GM19455 (cell line): ENCODE results near the gene SORCS1.

Experiments
- ATAC-seq: cut with Tn5 transposase; IDR thresholded peaks from one replicate; pipeline ENCODE4 v1.9.1; 2021; ENCODE audit not compliant: unreplicated experiment

SORCS1 gene

DNA sequence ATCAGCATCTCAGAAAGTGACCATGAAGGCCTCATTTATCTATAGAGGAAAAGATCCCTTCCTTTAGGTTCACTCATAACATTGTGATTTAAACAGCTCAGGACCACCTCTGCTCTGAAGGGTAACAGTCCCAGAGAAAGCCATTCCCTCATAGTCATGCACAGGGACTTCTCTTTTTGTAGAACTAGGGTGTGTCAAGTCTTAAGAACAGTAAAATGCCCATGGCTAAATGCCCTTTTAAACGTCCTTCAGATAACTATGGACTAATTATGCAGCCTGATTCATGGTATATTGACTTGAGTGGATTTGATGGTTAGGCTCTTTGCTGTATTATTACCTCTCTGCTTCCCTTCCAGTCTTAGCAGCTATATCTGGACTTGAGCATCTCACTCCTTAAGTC, 337.8 kb downstream of the SORCS1 start:
- no peak for ATAC-seq

DNA sequence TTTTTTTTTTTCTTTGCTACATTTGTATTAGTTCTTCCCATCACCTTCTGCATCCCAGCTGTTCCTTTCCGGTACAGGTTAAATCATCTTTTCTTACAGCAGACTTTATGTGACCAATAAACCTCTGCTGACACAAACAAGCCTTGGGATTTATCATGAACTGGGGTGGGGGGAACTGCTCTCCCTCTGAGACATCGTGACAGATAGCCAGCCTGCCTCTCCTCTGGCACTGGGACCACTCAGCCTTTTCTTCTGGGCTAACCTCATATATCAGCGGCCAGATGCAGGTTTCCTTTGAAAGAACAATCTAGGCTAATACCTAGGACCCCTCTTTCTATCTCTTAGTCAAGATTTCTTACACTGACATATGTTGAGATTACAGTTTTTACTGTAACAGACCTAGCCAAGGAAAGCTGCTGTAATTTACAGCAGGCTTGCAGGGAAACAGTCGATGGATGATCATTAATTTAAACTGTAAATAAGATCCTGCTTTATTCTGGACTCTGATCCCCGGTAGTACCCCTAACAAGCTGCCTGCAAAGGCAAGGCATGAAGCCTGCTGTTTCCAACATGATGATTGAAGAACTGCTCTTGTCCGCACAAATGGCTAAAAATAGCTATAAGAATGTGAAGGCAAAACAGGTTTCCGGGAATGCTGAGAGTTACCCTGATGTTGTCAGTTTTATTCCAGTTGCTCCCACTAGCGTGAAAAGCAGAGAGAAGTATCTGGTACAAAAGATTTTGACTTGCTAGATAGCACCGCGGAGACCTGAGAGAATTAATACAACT, 338.7 kb downstream of the SORCS1 start:
- ATAC-seq: no peak

- no peak for ATAC-seq
These were observed 343.9 kb downstream of the SORCS1 start for GRCh38 chr10:106820579-106820978.

DNA sequence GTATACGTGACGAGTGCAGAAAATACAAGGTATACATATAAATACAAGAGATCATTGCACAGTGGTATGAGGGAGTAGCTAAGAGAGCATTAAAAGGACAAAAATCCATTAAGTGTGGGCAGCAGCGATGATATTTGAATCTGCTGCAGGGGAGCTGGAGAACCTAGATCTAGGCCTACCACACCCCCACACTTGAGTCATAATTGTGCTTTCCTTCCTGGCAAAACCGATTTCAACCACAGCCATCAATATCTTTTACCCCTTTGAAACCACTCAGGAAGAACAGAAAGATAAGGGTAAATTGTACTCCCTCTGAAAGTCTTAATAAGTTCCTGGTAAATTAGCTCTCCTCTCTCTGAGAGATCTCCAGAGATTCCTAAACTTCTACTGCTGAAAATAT, 345.0 kb downstream of the SORCS1 start:
- ATAC-seq: no peak

GRCh38 chr10:106816318-106817085, 348.0 kb downstream of the SORCS1 start:
- no peak for ATAC-seq

GRCh38 chr10:106815427-106816043, 349.0 kb downstream of the SORCS1 start:
- ATAC-seq: no peak

DNA sequence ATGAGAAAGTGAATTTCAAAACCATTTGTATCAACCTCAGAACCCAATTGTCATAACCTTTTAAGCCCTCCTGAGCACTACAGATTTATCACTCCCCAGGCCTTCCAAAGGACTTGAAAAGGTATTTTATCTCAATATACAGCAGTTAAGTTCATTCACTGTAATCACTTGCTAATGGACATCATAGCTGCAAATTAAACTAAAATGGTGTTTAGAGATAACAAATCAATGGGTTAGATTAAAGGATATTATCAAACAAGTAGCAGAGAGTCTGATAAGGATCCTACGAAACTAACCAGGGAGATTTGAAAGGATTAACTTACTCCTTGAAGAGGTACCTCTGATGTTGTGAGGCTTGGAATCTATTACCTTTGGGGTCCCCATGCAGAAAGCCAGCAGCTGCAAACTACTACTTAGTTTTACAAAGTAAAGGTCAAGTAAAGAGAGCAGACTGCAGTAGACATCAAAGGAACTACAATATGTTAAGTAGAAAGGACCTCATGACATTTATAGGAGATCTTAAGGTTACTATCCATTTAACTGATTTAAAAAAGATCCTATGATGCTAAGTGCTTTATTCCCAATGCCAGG, 359.4 kb downstream of the SORCS1 start:
- no peak for ATAC-seq

- no peak for ATAC-seq
These were observed 361.6 kb downstream of the SORCS1 start for GRCh38 chr10:106802949-106803348.

DNA sequence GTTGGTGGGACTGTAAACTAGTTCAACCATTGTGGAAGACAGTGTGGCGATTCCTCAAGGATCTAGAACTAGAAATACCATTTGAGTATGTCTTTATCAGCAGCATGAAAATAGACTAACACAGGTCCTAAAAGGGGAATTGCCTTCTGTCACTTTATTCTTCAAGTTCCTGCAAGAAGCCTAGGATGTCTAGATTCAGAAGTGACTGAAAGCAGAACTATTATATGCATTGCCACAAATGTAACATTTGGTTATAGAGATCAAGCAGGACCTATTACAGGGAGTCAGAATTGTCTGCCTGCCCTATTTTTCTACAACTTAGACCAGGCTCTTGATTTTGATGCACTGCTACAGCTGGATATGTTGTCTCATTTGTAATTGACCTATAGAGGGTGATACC, 364.7 kb downstream of the SORCS1 start:
- no peak for ATAC-seq

- peak; percentile 98 for ATAC-seq
These were observed 368.9 kb downstream of the SORCS1 start for GRCh38 chr10:106795619-106796018.

DNA sequence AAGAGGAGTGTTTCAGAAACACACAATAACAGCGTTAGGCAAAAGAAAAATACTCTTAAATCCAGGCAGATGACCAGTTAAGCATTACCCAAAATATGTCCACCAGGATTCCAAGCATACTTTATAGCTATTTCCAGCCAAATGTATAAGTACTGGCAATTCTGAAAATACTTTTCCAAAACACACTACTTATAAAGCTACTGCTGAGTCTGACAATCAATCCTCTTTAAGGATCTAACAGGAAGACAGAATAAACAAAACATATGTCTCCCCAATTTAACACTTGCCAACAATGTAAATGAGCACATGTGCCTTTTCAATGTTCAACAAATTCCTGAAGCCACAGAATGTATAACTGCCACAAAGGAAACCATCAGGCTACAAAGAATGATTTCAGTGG, 370.9 kb downstream of the SORCS1 start:
- ATAC-seq: no peak

- ATAC-seq: no peak
These were observed 374.9 kb downstream of the SORCS1 start for GRCh38 chr10:106789623-106790022.

DNA sequence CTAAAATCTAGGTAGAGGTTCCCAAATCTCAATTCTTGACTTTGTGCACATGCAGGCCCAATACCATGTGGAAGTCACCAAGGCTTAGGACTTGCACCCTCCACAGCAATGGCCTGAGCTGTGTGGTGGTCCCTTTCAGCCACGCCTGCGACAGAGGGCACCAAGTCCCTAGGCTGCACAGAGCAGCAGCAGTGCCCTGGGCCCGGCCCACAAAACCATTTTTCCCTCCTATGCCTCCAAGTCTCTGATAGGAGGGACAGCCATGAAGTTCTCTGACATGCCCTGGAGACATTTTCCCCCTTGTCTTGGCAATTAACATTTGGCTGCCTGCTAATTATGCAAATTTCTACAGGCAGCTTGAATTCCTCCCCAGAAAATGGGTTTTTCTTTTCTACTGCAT, 375.5 kb downstream of the SORCS1 start:
- ATAC-seq: no peak

DNA sequence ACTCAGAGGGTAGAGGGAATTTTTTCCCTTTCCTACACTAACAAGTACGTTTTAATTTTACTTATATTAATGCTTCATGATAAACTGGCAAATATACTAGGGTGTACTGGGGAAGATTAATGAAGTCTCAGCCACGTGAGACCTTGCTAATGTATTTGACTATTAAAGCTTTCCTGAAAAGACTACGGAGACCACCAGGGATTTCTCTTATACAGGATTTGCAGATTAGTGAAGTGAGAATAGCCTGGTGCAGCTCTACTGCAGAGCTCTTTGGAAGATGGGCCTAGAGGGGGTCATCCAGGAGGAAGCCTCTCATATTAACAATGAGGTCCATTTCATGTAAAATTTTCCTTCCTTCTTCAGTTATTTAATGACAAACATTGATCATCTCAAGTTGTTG, 379.0 kb downstream of the SORCS1 start:
- ATAC-seq: no peak

DNA sequence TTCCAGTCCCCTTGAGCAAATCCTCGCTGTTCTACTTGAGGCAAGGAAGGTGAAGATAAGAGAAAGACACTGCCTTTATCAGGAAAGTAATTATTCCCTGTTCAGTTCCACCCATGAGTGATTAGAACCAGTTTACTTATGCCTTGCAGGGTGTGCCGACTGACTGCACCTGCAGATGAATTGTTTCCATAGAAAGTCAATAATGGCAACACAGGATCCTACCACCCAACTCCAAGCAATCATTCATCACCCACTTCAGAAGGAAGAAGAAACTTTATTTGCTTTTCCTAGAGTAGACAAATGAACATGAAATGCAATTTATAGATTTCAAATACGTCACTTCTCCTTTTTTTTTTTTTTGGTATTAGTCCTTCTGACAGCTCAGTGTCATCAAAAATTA, 383.9 kb downstream of the SORCS1 start:
- ATAC-seq: no peak

- ATAC-seq: no peak
These were observed 386.7 kb downstream of the SORCS1 start for GRCh38 chr10:106777841-106778240.

DNA sequence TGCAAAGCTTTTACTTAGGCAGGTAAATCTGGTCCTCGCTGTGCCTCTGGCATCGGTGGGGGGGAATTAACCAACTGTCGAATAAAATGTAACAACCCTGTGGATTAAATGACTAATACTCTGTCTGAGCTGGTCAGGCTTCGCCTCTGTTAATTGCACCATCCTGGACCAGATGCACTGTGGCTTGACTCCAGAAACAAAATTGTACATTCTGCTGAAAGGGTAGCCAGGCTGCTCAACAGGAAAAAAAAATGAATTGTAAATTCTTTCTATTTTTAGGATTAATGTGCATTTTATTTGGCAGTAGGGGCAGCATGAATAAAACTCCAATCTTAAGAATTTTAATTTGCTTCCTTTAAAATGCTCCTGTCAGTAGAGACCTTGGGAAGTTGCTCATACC, 389.4 kb downstream of the SORCS1 start:
- no peak for ATAC-seq

GRCh38 chr10:106772957-106773356, 391.5 kb downstream of the SORCS1 start:
- no peak for ATAC-seq

DNA sequence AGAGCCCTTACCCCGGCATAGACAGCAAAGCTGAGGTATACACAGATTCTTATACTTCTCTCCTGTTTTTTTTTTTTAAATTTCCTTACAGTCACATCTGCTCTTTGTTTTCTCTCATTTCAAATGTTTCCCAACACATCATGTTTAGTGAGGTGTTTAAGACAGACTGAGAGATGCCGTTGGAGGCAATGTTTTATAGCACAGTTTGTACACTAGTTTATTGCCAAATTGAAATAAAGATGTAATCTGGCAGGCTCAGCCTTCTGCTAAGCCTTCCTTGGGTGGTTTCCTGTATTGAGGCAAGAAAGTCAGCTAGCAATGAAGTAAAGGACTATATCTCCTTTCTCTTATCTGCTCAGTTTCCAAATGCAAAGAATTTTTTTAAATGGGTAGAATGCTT, 393.4 kb downstream of the SORCS1 start:
- ATAC-seq: no peak

DNA sequence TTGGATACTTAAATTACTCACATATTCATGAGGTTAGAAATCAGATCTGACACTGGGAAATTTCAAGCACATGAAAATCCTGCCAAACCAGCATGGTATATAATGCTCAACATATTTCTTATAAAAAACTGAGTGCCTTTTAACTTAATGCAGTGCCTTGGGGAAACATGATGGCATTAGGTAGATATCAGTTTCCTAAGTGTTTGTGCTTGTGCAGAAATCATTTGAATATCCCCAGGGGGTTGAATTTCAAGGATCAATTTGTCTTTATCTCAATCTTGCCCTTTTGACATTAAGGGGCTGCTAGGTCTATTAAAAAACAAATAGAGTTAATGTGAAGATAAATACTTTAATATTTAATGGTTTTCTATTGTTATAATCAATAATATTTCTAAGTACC, 396.3 kb downstream of the SORCS1 start:
- no peak for ATAC-seq

DNA sequence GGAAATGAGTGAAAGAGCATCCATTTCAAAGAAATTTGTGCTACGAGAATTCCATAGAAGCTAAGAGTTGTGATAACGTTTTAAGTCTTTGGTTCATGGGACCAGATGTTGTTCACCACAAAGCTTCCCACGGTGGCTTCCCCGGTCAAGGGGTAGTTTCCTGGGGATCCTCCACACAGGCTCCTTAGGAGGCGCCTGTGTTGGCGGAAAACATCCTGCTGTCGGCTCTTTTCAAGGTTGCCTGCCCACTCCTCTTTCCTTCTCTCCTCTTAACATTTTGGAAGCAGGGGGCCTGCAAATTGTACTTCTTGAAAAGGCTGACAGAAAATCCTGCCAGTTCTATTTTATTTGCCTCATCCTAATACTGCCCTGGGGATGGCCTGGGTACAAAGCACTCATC, 398.6 kb downstream of the SORCS1 start:
- no peak for ATAC-seq
